HepG2 (cell line): Measurements from ENCODE around the gene PHACTR1. TPM values are rescaled to one million over a fixed set of nuclear protein-coding genes. Genes with fewer than 3 reads are reported as not detected.

Source experiments
- ATRX ChIP-seq: sonication (generic); formaldehyde crosslinking; IDR thresholded peaks from 2 replicates; pipeline ENCODE4 v1.4.0; 2020; ENCODE audit warnings: missing genetic modification reagents, borderline replicate concordance
- CBX2 ChIP-seq, 2 experiments: fragments of 200-600 bp in 1 of 2; sonication (generic); formaldehyde crosslinking in 1 of 2; IDR thresholded peaks; 2 replicates each; pipeline versions ENCODE4 v1.7.0 to v1.8.1; 2018 to 2022; ENCODE audit warnings: low read depth in 2 of 2, low read length in 1 of 2, mild to moderate bottlenecking in 1 of 2, missing genetic modification reagents in 1 of 2
- DNMT1 ChIP-seq: sonication (generic); formaldehyde crosslinking; IDR thresholded peaks from 2 replicates; pipeline ENCODE4 v1.5.1; 2020; ENCODE audit warnings: mild to moderate bottlenecking, missing genetic modification reagents
- EED ChIP-seq: sonication (generic); formaldehyde crosslinking; IDR thresholded peaks from 2 replicates; pipeline ENCODE4 v1.5.0; 2020; ENCODE audit warnings: mild to moderate bottlenecking, missing genetic modification reagents
- ERF ChIP-seq: IDR thresholded peaks from 2 replicates; pipeline ENCODE4 v1.6.1; 2018; ENCODE audit warnings: missing biosample characterization, missing genetic modification reagents
- FOSL1 ChIP-seq: sonication (generic); formaldehyde crosslinking; IDR thresholded peaks from 2 replicates; pipeline ENCODE4 v1.9.0; 2021; ENCODE audit warnings: missing genetic modification reagents, borderline replicate concordance
- KDM2A ChIP-seq: sonication (generic); formaldehyde crosslinking; IDR thresholded peaks from 2 replicates; pipeline ENCODE4 v1.4.0; 2020; ENCODE audit warnings: low read depth, missing genetic modification reagents, borderline replicate concordance
- NFAT5 ChIP-seq: sonication (generic); formaldehyde crosslinking; IDR thresholded peaks from 2 replicates; pipeline ENCODE4 v1.4.0; 2020; ENCODE audit warnings: missing genetic modification reagents
- SAFB2 ChIP-seq: sonication (generic); formaldehyde crosslinking; IDR thresholded peaks from 2 replicates; pipeline ENCODE4 v1.5.1; 2020; ENCODE audit warnings: missing genetic modification reagents, low read depth, mild to moderate bottlenecking, borderline replicate concordance
- SIX4 ChIP-seq: sonication (generic); formaldehyde crosslinking; IDR thresholded peaks from 2 replicates; pipeline ENCODE4 v1.4.0; 2020; ENCODE audit warnings: missing genetic modification reagents
- SRSF9 ChIP-seq: fragments of 200-400 bp; formaldehyde crosslinking; IDR thresholded peaks from 2 replicates; pipeline ENCODE4 v1.6.1; 2018; ENCODE audit warnings: borderline replicate concordance, mild to moderate bottlenecking, low read depth, low read length; ENCODE audit not compliant: insufficient read depth, poor library complexity, severe bottlenecking
- TFDP2 ChIP-seq: sonication (generic); formaldehyde crosslinking; IDR thresholded peaks from 2 replicates; pipeline ENCODE4 v1.4.0; 2020; ENCODE audit warnings: missing genetic modification reagents
- ZBTB20 ChIP-seq: sonication (generic); formaldehyde crosslinking; IDR thresholded peaks from 2 replicates; pipeline ENCODE4 v1.8.1; 2023; ENCODE audit warnings: missing genetic modification reagents, low read depth, mild to moderate bottlenecking, borderline replicate concordance
- ZFP37 ChIP-seq: sonication (generic); formaldehyde crosslinking; IDR thresholded peaks from 2 replicates; pipeline ENCODE4 v1.4.0; 2020; ENCODE audit warnings: missing genetic modification reagents, borderline replicate concordance
- ZNF337 ChIP-seq: sonication (generic); formaldehyde crosslinking; IDR thresholded peaks from 2 replicates; pipeline ENCODE4 v1.5.1; 2020; ENCODE audit warnings: missing genetic modification reagents, low read depth, mild to moderate bottlenecking, borderline replicate concordance
- ZNF510 ChIP-seq: sonication (generic); formaldehyde crosslinking; IDR thresholded peaks from 2 replicates; pipeline ENCODE4 v1.4.0; 2020; ENCODE audit warnings: low read depth, mild to moderate bottlenecking, missing genetic modification reagents
- polyA plus RNA-seq, 8 experiments: library from polyadenylated mRNA; depleted of rRNA in 3 of 8; stranded (reverse) in 7 of 8; unstranded in 1 of 8; fragments of >200 nt; fragmentation: Illumina TruSeq in 4 of 8; extraction: Trizol in 4 of 8; gene quantifications; 2 replicates each; pipeline versions ENCODE4 v1.2.1 to v1.2.3, GENCODE V29; 2011 to 2016; ENCODE audit warnings: low read depth in 4 of 8, missing spikeins in 1 of 8, mixed read lengths in 1 of 8; ENCODE audit not compliant: insufficient read depth in 1 of 8
- total RNA-seq, 5 experiments: library from RNA; depleted of rRNA; stranded (reverse); fragments of >200 nt; fragmentation: Illumina TruSeq; extraction: Trizol; gene quantifications; 2 replicates each; pipeline ENCODE4 v1.2.3, GENCODE V29; 2016; ENCODE audit warnings: low read depth in 1 of 5
- TF ChIP-seq, protein P1 (sequence below): sonication (generic); formaldehyde crosslinking; IDR thresholded peaks from 2 replicates; pipeline ENCODE4 v1.4.0; 2020; ENCODE audit warnings: low read depth, mild to moderate bottlenecking, missing genetic modification reagents
- TF ChIP-seq, protein P2 (sequence below): sonication (generic); formaldehyde crosslinking; IDR thresholded peaks from 2 replicates; pipeline ENCODE4 v1.9.0; 2021; ENCODE audit warnings: missing genetic modification reagents, borderline replicate concordance

The PHACTR1 gene
- total and polyA plus RNA-seq, 2 of the 13 experiments (the other 11 are each of a cell fraction or from before 2014, with no cell fraction given) = 0.09 TPM; not detected in 1

DNA sequence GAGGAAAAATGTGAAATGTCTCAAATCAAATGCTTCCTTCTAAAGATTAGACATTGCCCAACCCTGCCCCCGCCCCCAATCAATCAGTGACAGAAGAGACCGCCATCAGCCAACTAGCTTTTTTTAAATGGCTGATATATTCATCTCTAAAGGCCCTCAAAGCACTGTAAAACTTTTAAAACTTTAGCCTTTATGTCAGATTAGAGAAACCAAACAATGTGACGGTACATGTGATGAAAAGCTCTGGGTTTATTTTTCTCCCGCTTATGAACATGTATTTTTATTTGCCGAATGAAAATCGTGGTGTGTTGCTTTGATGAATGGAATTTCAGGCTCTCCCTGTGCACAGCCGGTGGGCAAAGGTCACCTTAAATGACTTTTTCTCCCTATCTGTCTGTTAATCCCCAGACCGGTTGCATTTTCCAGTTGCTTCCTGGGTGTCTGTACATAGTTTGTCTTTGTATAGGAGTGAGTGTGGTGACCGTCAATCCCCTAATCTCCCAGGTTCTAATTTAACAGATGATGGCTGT lies 573.3 kb downstream of the PHACTR1 start (continued):
- TF ChIP-seq TFDP2 (CRISPR knock-in tag) (no peak), SRSF9 (no peak), DNMT1 (CRISPR knock-in tag) (no peak), EED (CRISPR knock-in tag) (no peak), CBX2 (IDR thresholded peaks at IDR 0.05; ENCODE audit: low read depth, low read length) (no peak), CBX2 (CRISPR knock-in tag; IDR thresholded peaks at IDR 0.05; ENCODE audit: low read depth) (no peak), ZNF337 (CRISPR knock-in tag) (no peak), ZBTB20 (CRISPR knock-in tag) (peak; percentile 91; the same call in 1 of the 2 replicates), ERF (CRISPR knock-in tag) (peak; percentile 24; the same call in 1 of the 2 replicates), ZNF510 (CRISPR knock-in tag) (no peak), ATRX (no peak), KDM2A (CRISPR knock-in tag) (no peak), NFAT5 (CRISPR knock-in tag) (no peak), FOSL1 (CRISPR knock-in tag) (no peak), ZFP37 (CRISPR knock-in tag) (no peak), SAFB2 (CRISPR knock-in tag) (no peak), SIX4 (0 out of 2 replicates have a peak, but pooled peaks have one; percentile 35)
- TF ChIP-seq, protein P1, sequence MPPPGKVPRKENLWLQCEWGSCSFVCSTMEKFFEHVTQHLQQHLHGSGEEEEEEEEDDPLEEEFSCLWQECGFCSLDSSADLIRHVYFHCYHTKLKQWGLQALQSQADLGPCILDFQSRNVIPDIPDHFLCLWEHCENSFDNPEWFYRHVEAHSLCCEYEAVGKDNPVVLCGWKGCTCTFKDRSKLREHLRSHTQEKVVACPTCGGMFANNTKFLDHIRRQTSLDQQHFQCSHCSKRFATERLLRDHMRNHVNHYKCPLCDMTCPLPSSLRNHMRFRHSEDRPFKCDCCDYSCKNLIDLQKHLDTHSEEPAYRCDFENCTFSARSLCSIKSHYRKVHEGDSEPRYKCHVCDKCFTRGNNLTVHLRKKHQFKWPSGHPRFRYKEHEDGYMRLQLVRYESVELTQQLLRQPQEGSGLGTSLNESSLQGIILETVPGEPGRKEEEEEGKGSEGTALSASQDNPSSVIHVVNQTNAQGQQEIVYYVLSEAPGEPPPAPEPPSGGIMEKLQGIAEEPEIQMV (CRISPR knock-in tag) = no peak
- TF ChIP-seq, protein P2, sequence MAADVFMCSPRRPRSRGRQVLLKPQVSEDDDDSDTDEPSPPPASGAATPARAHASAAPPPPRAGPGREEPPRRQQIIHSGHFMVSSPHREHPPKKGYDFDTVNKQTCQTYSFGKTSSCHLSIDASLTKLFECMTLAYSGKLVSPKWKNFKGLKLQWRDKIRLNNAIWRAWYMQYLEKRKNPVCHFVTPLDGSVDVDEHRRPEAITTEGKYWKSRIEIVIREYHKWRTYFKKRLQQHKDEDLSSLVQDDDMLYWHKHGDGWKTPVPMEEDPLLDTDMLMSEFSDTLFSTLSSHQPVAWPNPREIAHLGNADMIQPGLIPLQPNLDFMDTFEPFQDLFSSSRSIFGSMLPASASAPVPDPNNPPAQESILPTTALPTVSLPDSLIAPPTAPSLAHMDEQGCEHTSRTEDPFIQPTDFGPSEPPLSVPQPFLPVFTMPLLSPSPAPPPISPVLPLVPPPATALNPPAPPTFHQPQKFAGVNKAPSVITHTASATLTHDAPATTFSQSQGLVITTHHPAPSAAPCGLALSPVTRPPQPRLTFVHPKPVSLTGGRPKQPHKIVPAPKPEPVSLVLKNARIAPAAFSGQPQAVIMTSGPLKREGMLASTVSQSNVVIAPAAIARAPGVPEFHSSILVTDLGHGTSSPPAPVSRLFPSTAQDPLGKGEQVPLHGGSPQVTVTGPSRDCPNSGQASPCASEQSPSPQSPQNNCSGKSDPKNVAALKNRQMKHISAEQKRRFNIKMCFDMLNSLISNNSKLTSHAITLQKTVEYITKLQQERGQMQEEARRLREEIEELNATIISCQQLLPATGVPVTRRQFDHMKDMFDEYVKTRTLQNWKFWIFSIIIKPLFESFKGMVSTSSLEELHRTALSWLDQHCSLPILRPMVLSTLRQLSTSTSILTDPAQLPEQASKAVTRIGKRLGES (CRISPR knock-in tag) = no peak
